Muscle layer of colon (tissue), 2 donors: ENCODE results near the gene SLC27A5.
"Not testable (repeated sequence)": the region's sequence is repeated elsewhere in the genome, so short reads cannot be mapped to it uniquely, and the experiment has no call there.

Experiments used
- H3K27ac ChIP-seq: one replicate; pipeline ENCODE4 v1.7.0; 2013; ENCODE audit warnings: low read depth, mild to moderate bottlenecking, low read length, moderate library complexity
- H3K27me3 ChIP-seq, 2 donors: one replicate each; pipeline ENCODE4 v1.7.0; 2013; ENCODE audit warnings: low read length in 2 of 2, mild to moderate bottlenecking in 2 of 2; ENCODE audit not compliant: insufficient read depth in 2 of 2, control insufficient read depth in 1 of 2
- H3K36me3 ChIP-seq: one replicate; pipeline ENCODE4 v1.7.0; 2013; ENCODE audit warnings: mild to moderate bottlenecking, low read length; ENCODE audit not compliant: insufficient read depth
- H3K4me1 ChIP-seq: one replicate; pipeline ENCODE4 v1.7.0; 2013; ENCODE audit warnings: mild to moderate bottlenecking, low read length; ENCODE audit not compliant: insufficient read depth
- H3K4me3 ChIP-seq, 2 donors: one replicate each; pipeline ENCODE4 v1.7.0; 2013; ENCODE audit warnings: low read length in 2 of 2, low read depth in 1 of 2, mild to moderate bottlenecking in 1 of 2, moderate library complexity in 1 of 2
- H3K9ac ChIP-seq: one replicate; pipeline ENCODE4 v1.7.0; 2013; ENCODE audit warnings: low read length
- H3K9me3 ChIP-seq: one replicate; pipeline ENCODE4 v1.7.0; 2013; ENCODE audit warnings: mild to moderate bottlenecking, low read length
- donor health status: abdominal sarcoma.
- donor health status: Adenocarcinoma of cecum.

The SLC27A5 gene

GRCh38 chr19:58499021-58499927 lies 12.5 kb downstream of the SLC27A5 start:
- H3K27me3 ChIP-seq: no peaks in the 10 kb centered on the region
- peak overlapping the region; percentile 68 for H3K27ac ChIP-seq
- peak overlapping the region; percentile 67 for H3K9ac ChIP-seq
- H3K4me3 ChIP-seq: peak overlapping the region; percentile 75 to 90
- no peaks in the 10 kb centered on the region for H3K36me3 ChIP-seq
- H3K4me1 ChIP-seq: peaks cover 22% of the 10 kb centered on the region
- H3K9me3 ChIP-seq: no peaks in the 10 kb centered on the region

- H3K27me3 ChIP-seq: no peaks in the 10 kb centered on the region
- no peak overlapping the region for H3K9ac ChIP-seq
- peak overlapping the region; percentile 42 to 90 for H3K4me3 ChIP-seq
- H3K9me3 ChIP-seq: no peaks in the 10 kb centered on the region
- H3K36me3 ChIP-seq: no peaks in the 10 kb centered on the region
- peaks cover 22% of the 10 kb centered on the region for H3K4me1 ChIP-seq
- H3K27ac ChIP-seq: peak overlapping the region; percentile 0
These were observed 13.3 kb downstream of the SLC27A5 start for GRCh38 chr19:58498316-58499020.

DNA sequence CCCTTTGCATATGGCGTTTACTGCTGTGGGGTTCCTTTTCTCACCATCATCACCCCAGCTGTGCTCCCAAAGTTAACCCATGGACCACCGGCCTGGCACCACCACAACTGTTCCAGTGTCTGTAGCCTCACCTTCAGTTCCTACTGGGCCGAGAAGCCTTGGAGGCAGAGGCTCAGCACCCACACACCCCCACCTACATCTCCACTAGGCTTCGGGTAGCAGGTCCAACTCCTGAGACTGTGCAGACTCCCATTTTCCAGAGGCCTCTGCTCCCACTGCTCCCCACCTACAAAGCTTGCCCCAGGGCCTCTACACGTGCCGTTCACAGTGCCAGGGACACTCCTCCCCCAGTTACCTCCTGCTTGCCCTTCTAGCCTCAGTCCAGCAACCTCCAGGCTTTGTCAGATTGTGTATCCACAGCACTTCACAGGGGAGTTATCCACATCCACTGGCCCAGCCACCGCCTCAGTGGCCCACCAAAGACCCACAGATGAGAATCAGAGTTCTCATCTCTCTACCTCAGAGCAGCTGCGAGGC lies 14.1 kb downstream of the SLC27A5 start:
- H3K4me3 ChIP-seq: peak overlapping the region in 1 of 2 donors; percentile 90
- H3K36me3 ChIP-seq: no peaks in the 10 kb centered on the region
- H3K27me3 ChIP-seq: no peaks in the 10 kb centered on the region
- no peak overlapping the region for H3K9ac ChIP-seq
- no peaks in the 10 kb centered on the region for H3K9me3 ChIP-seq
- peaks cover 22% of the 10 kb centered on the region for H3K4me1 ChIP-seq
- H3K27ac ChIP-seq: no peak overlapping the region

DNA sequence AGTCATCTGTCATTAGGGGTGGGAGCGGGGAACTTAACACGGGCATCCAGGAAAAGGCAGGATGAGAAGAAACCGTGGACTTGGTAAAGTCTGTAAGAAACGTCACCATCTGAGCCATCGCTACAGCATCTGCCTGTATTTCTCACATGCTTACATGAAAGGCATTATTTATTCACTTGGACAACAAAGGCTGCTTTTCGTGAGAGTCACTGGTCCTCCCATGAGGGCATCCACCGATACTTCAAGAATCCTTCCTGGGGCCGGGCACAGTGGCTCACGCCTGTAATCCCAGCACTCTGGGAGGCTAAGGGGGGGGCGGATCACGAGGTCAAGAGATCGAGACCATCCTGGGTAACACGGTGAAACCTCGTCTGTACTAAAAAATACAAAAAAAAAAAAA lies 19.5 kb downstream of the SLC27A5 start:
- H3K9me3 ChIP-seq: no peaks in the 10 kb centered on the region
- no peak overlapping the region for H3K4me3 ChIP-seq
- no peaks in the 10 kb centered on the region for H3K36me3 ChIP-seq
- H3K9ac ChIP-seq: no peak overlapping the region
- H3K27me3 ChIP-seq: no peaks in the 10 kb centered on the region
- no peak overlapping the region for H3K27ac ChIP-seq
- H3K4me1 ChIP-seq: no peaks in the 10 kb centered on the region

DNA sequence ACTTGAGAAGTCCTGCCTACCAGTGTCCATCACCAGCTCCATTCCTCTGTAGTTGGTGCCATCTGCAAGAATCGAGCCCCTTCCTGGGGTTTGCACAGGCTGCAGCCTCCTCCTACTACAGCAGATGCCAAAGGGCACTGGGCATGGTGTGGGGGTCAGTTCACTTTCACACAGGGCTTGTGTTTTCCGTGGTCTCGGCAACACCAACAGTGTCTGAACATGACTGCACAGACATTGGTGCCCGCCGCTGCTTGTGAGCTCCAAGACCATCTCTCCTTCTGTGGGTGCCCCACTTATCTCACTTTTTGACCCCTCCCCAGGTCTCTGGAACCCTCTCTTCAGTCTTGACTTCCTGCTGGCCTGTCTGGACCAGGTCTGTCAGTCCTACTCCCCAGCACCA lies 20.4 kb downstream of the SLC27A5 start:
- no peaks in the 10 kb centered on the region for H3K4me1 ChIP-seq
- H3K27ac ChIP-seq: no peak overlapping the region
- no peaks in the 10 kb centered on the region for H3K27me3 ChIP-seq
- no peak overlapping the region for H3K9ac ChIP-seq
- H3K36me3 ChIP-seq: no peaks in the 10 kb centered on the region
- H3K9me3 ChIP-seq: no peaks in the 10 kb centered on the region
- H3K4me3 ChIP-seq: no peak overlapping the region

DNA sequence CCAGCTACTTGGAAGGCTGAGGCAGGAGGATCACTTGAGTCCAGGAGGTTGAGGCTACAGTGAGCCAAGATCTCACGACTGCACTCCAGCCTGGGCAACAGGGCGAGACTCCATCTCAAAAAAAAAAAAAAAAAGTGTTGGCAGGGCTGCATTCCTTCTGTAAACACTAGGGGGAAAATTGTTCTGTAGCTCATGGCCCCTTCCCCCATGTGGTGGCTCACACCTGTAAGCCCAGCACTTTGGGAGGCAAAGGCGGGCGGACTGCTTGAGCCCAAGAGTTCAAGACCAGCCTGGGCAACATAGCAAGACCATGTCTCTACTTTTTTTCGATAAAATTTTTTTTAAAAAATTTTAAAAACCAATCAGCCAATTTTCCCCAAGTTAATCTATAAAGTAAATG lies 27.4 kb downstream of the SLC27A5 start:
- not testable (repeated sequence) for H3K36me3 ChIP-seq, H3K27ac ChIP-seq, H3K9me3 ChIP-seq, H3K27me3 ChIP-seq, H3K4me3 ChIP-seq, H3K9ac ChIP-seq, H3K4me1 ChIP-seq

- Histone ChIP-seq H3K9ac (no peak overlapping the region), H3K4me3 (no peak overlapping the region), H3K4me1 (no peaks in the 10 kb centered on the region), H3K36me3 (peaks cover 11% of the 10 kb centered on the region), H3K9me3 (no peaks in the 10 kb centered on the region), H3K27me3 (no peaks in the 10 kb centered on the region), H3K27ac (no peak overlapping the region)
These were observed 28.0 kb downstream of the SLC27A5 start for GRCh38 chr19:58483776-58484175.

GRCh38 chr19:58482372-58482771 lies 29.4 kb downstream of the SLC27A5 start:
- no peaks in the 10 kb centered on the region for H3K9me3 ChIP-seq
- H3K36me3 ChIP-seq: peaks cover 16% of the 10 kb centered on the region
- no peaks in the 10 kb centered on the region for H3K27me3 ChIP-seq
- H3K4me1 ChIP-seq: peaks cover 2% of the 10 kb centered on the region
- no peak overlapping the region for H3K9ac ChIP-seq
- H3K27ac ChIP-seq: no peak overlapping the region
- H3K4me3 ChIP-seq: no peak overlapping the region

- Histone ChIP-seq H3K4me3 (no peak overlapping the region), H3K27me3 (no peaks in the 10 kb centered on the region), H3K27ac (no peak overlapping the region), H3K36me3 (peaks cover 16% of the 10 kb centered on the region), H3K4me1 (peaks cover 10% of the 10 kb centered on the region), H3K9me3 (no peaks in the 10 kb centered on the region), H3K9ac (no peak overlapping the region)
These were observed 31.0 kb downstream of the SLC27A5 start for GRCh38 chr19:58480831-58481230.

- Histone ChIP-seq H3K36me3 (peaks cover 16% of the 10 kb centered on the region), H3K9me3 (no peaks in the 10 kb centered on the region)
These were observed 31.3 kb downstream of the SLC27A5 start for GRCh38 chr19:58480481-58480830.

GRCh38 chr19:58479736-58480480 lies 31.9 kb downstream of the SLC27A5 start:
- H3K27ac ChIP-seq: no peak overlapping the region
- H3K36me3 ChIP-seq: peaks cover 16% of the 10 kb centered on the region

More at GRCh38 chr19:58480481-58480830, 31.3 kb downstream of the SLC27A5 start:
- no peak overlapping the region for H3K4me3 ChIP-seq
- H3K27ac ChIP-seq: no peak overlapping the region
- peaks cover 11% of the 10 kb centered on the region for H3K4me1 ChIP-seq
- no peak overlapping the region for H3K9ac ChIP-seq
- no peaks in the 10 kb centered on the region for H3K27me3 ChIP-seq

More at GRCh38 chr19:58479736-58480480, 31.9 kb downstream of the SLC27A5 start:
- Histone ChIP-seq H3K9me3 (no peaks in the 10 kb centered on the region), H3K9ac (no peak overlapping the region), H3K4me1 (peaks cover 16% of the 10 kb centered on the region), H3K4me3 (no peak overlapping the region), H3K27me3 (no peaks in the 10 kb centered on the region)
